ENCODE results near the gene CALN1.
"Not testable (repeated sequence)": the region's sequence is repeated elsewhere in the genome, so short reads cannot be mapped to it uniquely, and the experiment has no call there.

The CALN1 gene

GRCh38 chr7:72267291-72267800 lies 144.8 kb downstream of the CALN1 start:
- DNase-seq (ENCODE audit: low read depth), result no peak

GRCh38 chr7:72266771-72267170 lies 145.4 kb downstream of the CALN1 start:
- no peak for DNase-seq (ENCODE audit: low read depth)

GRCh38 chr7:72265071-72265904 lies 146.8 kb downstream of the CALN1 start:
- no peak for DNase-seq (ENCODE audit: low read depth)

GRCh38 chr7:72260406-72260805 lies 151.7 kb downstream of the CALN1 start:
- no peak for DNase-seq (ENCODE audit: low read depth)

- no peak for DNase-seq (ENCODE audit: low read depth)
Measured at GRCh38 chr7:72258074-72258473, 154.1 kb downstream of the CALN1 start.

GRCh38 chr7:72254455-72254854 lies 157.7 kb downstream of the CALN1 start:
- DNase-seq (ENCODE audit: low read depth), result no peak

GRCh38 chr7:72249106-72249505 lies 163.0 kb downstream of the CALN1 start:
- no peak for DNase-seq (ENCODE audit: low read depth)

GRCh38 chr7:72244826-72245398 lies 167.2 kb downstream of the CALN1 start:
- no peak for DNase-seq (ENCODE audit: low read depth)

- no peak for DNase-seq (ENCODE audit: low read depth)
Measured at GRCh38 chr7:72243329-72243728, 168.8 kb downstream of the CALN1 start.

GRCh38 chr7:72235351-72235750 lies 176.8 kb downstream of the CALN1 start:
- no peak for DNase-seq (ENCODE audit: low read depth)

- DNase-seq (ENCODE audit: low read depth), result no peak
Measured at GRCh38 chr7:72234086-72234485, 178.1 kb downstream of the CALN1 start.

GRCh38 chr7:72230281-72230680 lies 181.9 kb downstream of the CALN1 start:
- DNase-seq (ENCODE audit: low read depth), result no peak

- DNase-seq (ENCODE audit: low read depth), result no peak
Measured at GRCh38 chr7:72223351-72223750, 188.8 kb downstream of the CALN1 start.

- DNase-seq (ENCODE audit: low read depth), result no peak
Measured at GRCh38 chr7:72222136-72222535, 190.0 kb downstream of the CALN1 start.

- DNase-seq (ENCODE audit: low read depth), result no peak
Measured at GRCh38 chr7:72219500-72219899, 192.6 kb downstream of the CALN1 start.

GRCh38 chr7:72217151-72217550 lies 195.0 kb downstream of the CALN1 start:
- DNase-seq (ENCODE audit: low read depth), result no peak

GRCh38 chr7:72213769-72214168 lies 198.4 kb downstream of the CALN1 start:
- no peak for DNase-seq (ENCODE audit: low read depth)

- DNase-seq (ENCODE audit: low read depth), result no peak
Measured at GRCh38 chr7:72213081-72213480, 199.1 kb downstream of the CALN1 start.

GRCh38 chr7:72211175-72211574 lies 201.0 kb downstream of the CALN1 start:
- no peak for DNase-seq (ENCODE audit: low read depth)

GRCh38 chr7:72209006-72209405 lies 203.1 kb downstream of the CALN1 start:
- not testable (repeated sequence) for DNase-seq (ENCODE audit: low read depth)

GRCh38 chr7:72196176-72196575 lies 216.0 kb downstream of the CALN1 start:
- DNase-seq (ENCODE audit: low read depth), result no peak

GRCh38 chr7:72190919-72191318 lies 221.2 kb downstream of the CALN1 start:
- DNase-seq (ENCODE audit: low read depth), result no peak

GRCh38 chr7:72190146-72190545 lies 222.0 kb downstream of the CALN1 start:
- DNase-seq (ENCODE audit: low read depth), result no peak

- no peak for DNase-seq (ENCODE audit: low read depth)
Measured at GRCh38 chr7:72187179-72187578, 225.0 kb downstream of the CALN1 start.
